Measurements from ENCODE around the gene ANGEL2. TPM values are rescaled to one million over a fixed set of nuclear protein-coding genes. Genes with fewer than 3 reads are reported as not detected.
A peak's percentile ranks its signal among the peaks of the same experiment; 100 is the strongest.

ANGEL2 gene
- total and polyA plus RNA-seq, 2 of the 13 experiments (the other 11 are each of a cell fraction or from before 2014, with no cell fraction given) = 12.3 to 25.4 TPM

DNA sequence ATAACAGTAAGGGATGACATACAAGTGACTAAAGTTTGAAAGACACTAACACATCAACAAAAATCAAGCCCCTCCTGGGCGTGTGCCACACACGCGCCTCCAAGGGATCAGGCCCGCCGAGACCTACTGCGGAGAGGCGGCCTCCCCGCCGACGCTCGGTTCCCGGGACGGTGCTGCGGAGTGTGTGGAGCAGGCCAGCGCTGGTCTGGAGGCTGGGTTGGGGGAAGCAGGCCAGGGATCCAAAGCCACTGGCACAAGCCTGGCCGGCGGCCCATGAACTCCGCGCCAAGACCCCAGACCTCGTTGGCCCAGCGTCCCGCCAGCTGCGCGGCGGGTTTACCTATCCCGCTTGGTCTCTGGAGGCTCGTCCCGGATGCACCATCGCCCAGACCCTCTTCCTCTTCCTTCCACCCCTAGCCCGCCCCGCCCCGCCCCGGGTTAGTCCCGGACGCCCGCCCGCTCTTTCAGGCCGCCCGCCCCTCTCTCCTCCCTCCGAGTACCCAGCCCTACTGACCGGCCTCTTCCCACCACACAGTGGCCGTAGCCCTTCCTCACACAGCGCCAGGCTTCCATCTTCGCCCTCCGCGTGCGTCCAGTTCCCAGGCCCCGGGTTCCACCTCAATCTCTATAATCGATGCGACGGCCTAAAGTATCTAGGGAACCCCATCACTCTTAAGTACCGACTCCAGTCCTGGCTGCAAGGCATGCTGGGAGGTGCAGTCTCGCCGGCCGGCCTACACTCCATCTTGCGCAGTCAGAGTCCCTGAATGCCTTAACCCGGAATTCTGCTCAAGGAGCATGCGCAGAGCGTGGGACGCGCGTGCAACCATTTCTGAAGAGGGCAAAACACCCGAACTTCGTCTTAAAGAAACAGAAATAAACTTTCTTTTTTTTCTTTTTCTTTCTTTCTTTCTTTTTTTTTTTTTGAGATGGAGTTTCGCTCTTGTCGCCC, at the start of gene ANGEL2 (continued):
- TF ChIP-seq, protein P1, sequence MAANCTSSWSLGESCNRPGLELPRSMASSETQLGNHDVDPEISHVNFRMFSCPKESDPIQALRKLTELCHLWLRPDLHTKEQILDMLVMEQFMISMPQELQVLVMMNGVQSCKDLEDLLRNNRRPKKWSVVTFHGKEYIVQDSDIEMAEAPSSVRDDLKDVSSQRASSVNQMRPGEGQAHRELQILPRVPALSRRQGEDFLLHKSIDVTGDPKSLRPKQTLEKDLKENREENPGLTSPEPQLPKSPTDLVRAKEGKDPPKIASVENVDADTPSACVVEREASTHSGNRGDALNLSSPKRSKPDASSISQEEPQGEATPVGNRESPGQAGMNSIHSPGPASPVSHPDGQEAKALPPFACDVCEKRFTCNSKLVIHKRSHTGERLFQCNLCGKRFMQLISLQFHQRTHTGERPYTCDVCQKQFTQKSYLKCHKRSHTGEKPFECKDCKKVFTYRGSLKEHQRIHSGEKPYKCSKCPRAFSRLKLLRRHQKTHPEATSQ (CRISPR knock-in tag; IDR thresholded peaks at IDR 0.05; ENCODE audit: borderline replicate concordance) = no peak
- TF ChIP-seq PITX1 (CRISPR knock-in tag; IDR thresholded peaks at IDR 0.05) = no peak
- TF ChIP-seq, protein P2, sequence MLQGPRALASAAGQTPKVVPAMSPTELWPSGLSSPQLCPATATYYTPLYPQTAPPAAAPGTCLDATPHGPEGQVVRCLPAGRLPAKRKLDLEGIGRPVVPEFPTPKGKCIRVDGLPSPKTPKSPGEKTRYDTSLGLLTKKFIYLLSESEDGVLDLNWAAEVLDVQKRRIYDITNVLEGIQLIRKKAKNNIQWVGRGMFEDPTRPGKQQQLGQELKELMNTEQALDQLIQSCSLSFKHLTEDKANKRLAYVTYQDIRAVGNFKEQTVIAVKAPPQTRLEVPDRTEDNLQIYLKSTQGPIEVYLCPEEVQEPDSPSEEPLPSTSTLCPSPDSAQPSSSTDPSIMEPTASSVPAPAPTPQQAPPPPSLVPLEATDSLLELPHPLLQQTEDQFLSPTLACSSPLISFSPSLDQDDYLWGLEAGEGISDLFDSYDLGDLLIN (CRISPR knock-in tag; IDR thresholded peaks at IDR 0.05; ENCODE audit: borderline replicate concordance) = peak; percentile 52; the same call in 1 of the 2 replicates
- no peak for TF ChIP-seq ZNF24 (IDR thresholded peaks at IDR 0.05)
- no peak for TF ChIP-seq ZNF20 (CRISPR knock-in tag; IDR thresholded peaks at IDR 0.05)
- peak; percentile 41 for TF ChIP-seq ZNF792 (CRISPR knock-in tag; IDR thresholded peaks at IDR 0.05)
- TF ChIP-seq MIER3 (CRISPR knock-in tag; IDR thresholded peaks at IDR 0.05; ENCODE audit: borderline replicate concordance) = no peak
- TF ChIP-seq TARDBP (CRISPR knock-in tag; IDR thresholded peaks at IDR 0.05) = no peak
- TF ChIP-seq SMARCE1 (IDR thresholded peaks at IDR 0.05; ENCODE audit: borderline replicate concordance) = no peak
- no peak for TF ChIP-seq ZNF782 (CRISPR knock-in tag; IDR thresholded peaks at IDR 0.05; ENCODE audit: borderline replicate concordance)
- TF ChIP-seq MTA1 (CRISPR knock-in tag; IDR thresholded peaks at IDR 0.05; ENCODE audit: borderline replicate concordance) = 0 out of 2 replicates have a peak, but pooled peaks have one; percentile 30
- peak; percentile 75 to 83 for TF ChIP-seq POLR2A (IDR thresholded peaks at IDR 0.05; ENCODE audit: insufficient read depth in 1 of 2, low read depth in 2 of 2, low read length in 2 of 2)
- no peak for TF ChIP-seq MBD4 (IDR thresholded peaks at IDR 0.05; ENCODE audit: borderline replicate concordance, low read length)
- TF ChIP-seq, protein P3, sequence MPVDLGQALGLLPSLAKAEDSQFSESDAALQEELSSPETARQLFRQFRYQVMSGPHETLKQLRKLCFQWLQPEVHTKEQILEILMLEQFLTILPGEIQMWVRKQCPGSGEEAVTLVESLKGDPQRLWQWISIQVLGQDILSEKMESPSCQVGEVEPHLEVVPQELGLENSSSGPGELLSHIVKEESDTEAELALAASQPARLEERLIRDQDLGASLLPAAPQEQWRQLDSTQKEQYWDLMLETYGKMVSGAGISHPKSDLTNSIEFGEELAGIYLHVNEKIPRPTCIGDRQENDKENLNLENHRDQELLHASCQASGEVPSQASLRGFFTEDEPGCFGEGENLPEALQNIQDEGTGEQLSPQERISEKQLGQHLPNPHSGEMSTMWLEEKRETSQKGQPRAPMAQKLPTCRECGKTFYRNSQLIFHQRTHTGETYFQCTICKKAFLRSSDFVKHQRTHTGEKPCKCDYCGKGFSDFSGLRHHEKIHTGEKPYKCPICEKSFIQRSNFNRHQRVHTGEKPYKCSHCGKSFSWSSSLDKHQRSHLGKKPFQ (CRISPR knock-in tag; IDR thresholded peaks at IDR 0.05; ENCODE audit: insufficient replicate concordance) = no peak
- no peak for TF ChIP-seq KLF9 (CRISPR knock-in tag; IDR thresholded peaks at IDR 0.05; ENCODE audit: low read depth)
- TF ChIP-seq, protein P4, sequence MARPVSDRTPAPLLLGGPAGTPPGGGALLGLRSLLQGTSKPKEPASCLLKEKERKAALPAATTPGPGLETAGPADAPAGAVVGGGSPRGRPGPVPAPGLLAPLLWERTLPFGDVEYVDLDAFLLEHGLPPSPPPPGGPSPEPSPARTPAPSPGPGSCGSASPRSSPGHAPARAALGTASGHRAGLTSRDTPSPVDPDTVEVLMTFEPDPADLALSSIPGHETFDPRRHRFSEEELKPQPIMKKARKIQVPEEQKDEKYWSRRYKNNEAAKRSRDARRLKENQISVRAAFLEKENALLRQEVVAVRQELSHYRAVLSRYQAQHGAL (CRISPR knock-in tag; IDR thresholded peaks at IDR 0.05; ENCODE audit: not compliant biosample characterization) = peak; percentile 71
- TF ChIP-seq, protein P5, sequence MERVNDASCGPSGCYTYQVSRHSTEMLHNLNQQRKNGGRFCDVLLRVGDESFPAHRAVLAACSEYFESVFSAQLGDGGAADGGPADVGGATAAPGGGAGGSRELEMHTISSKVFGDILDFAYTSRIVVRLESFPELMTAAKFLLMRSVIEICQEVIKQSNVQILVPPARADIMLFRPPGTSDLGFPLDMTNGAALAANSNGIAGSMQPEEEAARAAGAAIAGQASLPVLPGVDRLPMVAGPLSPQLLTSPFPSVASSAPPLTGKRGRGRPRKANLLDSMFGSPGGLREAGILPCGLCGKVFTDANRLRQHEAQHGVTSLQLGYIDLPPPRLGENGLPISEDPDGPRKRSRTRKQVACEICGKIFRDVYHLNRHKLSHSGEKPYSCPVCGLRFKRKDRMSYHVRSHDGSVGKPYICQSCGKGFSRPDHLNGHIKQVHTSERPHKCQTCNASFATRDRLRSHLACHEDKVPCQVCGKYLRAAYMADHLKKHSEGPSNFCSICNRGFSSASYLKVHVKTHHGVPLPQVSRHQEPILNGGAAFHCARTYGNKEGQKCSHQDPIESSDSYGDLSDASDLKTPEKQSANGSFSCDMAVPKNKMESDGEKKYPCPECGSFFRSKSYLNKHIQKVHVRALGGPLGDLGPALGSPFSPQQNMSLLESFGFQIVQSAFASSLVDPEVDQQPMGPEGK (CRISPR knock-in tag; IDR thresholded peaks at IDR 0.05) = peak; percentile 17; the same call in 1 of the 2 replicates
- peak; percentile 91 for TF ChIP-seq RBFOX2 (IDR thresholded peaks at IDR 0.05; ENCODE audit: low read depth, low read length)
- TF ChIP-seq SALL1 (CRISPR knock-in tag; IDR thresholded peaks at IDR 0.05) = peak; percentile 67
- TF ChIP-seq, protein P6, sequence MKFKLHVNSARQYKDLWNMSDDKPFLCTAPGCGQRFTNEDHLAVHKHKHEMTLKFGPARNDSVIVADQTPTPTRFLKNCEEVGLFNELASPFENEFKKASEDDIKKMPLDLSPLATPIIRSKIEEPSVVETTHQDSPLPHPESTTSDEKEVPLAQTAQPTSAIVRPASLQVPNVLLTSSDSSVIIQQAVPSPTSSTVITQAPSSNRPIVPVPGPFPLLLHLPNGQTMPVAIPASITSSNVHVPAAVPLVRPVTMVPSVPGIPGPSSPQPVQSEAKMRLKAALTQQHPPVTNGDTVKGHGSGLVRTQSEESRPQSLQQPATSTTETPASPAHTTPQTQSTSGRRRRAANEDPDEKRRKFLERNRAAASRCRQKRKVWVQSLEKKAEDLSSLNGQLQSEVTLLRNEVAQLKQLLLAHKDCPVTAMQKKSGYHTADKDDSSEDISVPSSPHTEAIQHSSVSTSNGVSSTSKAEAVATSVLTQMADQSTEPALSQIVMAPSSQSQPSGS (CRISPR knock-in tag; IDR thresholded peaks at IDR 0.05) = peak; percentile 41; the same call in 1 of the 2 replicates
- no peak for TF ChIP-seq ZNF17 (CRISPR knock-in tag; IDR thresholded peaks at IDR 0.05)

Measured in HepG2 (cell line).